Measurements from ENCODE around the gene EEF1A2. TPM values are rescaled to one million over a fixed set of nuclear protein-coding genes. Genes with fewer than 3 reads are reported as not detected.

The EEF1A2 gene
- total RNA-seq, 2 donors from 2014 or later = 2.4 TPM; not detected in 1

DNA sequence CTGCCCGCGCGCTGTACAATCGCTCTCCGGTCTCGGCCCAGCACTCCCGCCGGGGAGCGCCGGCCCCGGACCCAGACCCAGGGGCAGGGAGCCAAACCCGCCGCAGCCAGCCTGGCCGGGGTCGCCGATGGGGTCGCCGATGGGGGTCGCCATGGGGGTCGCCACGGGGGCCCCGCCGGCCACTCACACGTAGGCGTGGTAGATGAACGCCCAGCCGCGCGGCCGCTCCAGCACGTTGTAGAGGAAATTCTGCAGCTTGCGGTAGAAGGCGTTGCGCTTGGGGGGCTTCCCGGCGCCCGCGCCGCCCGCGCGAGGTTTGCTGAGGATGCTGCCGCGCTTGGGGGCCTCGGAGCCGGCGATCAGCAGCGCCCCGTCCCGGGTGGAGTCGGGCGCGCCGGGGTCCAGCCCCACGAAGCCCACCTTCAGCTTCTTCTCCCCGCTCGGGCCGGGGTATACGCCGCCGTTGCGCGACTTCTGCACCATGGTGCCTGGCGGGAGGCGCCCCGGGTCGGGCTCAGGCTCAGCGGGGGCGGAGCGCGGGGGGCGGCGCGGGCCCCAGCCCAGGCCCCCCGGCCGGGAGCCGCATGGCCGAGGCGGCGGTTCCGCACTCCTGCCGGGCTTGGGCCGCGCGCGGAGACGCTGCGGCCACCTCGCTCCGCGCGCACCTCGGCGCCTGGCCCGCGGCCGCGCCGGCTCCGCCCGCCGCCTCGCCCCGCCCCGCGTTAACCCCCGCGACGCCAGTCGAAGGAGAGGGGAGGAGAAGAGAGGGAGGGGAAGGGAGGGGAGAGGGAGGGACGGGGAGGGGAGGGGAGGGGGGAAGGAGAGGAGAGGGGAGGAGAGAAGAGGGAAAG is 26.7 kb downstream of the EEF1A2 start, which contains the start of gene KCNQ2:
Gene KCNQ2 (minus strand): TSS at position 675 of the 851 bp plus-strand sequence. CDS start 192 bp downstream, at position 483.
- Histone ChIP-seq H3K36me3 (no peaks in the 10 kb centered on the region), H3K9me3 (no peaks in the 10 kb centered on the region), H3K4me3 (peak within 1 kb of the TSS; percentile 11), H3K27me3 (replicated peaks; ENCODE audit: insufficient read depth) (no peaks in the 10 kb centered on the region), H3K4me1 (ENCODE audit: control insufficient read depth in 1 of 2, low read depth in 2 of 2) (peaks cover 0 to 7% of the 10 kb centered on the region in 2 donors), H3K27ac (no peak within 1 kb of the TSS)
- ATAC-seq (ENCODE audit: insufficient number of reproducible peaks, low FRiP score, low read depth) = no peak
- TF ChIP-seq, protein P1, sequence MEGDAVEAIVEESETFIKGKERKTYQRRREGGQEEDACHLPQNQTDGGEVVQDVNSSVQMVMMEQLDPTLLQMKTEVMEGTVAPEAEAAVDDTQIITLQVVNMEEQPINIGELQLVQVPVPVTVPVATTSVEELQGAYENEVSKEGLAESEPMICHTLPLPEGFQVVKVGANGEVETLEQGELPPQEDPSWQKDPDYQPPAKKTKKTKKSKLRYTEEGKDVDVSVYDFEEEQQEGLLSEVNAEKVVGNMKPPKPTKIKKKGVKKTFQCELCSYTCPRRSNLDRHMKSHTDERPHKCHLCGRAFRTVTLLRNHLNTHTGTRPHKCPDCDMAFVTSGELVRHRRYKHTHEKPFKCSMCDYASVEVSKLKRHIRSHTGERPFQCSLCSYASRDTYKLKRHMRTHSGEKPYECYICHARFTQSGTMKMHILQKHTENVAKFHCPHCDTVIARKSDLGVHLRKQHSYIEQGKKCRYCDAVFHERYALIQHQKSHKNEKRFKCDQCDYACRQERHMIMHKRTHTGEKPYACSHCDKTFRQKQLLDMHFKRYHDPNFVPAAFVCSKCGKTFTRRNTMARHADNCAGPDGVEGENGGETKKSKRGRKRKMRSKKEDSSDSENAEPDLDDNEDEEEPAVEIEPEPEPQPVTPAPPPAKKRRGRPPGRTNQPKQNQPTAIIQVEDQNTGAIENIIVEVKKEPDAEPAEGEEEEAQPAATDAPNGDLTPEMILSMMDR (IDR thresholded peaks at IDR 0.05) = no peak
- DNase-seq (ENCODE audit: low spot score) = no peak

- TF ChIP-seq, protein P1 (IDR thresholded peaks at IDR 0.05) = no peak
- Histone ChIP-seq H3K4me3 (no peak overlapping the region), H3K4me1 (ENCODE audit: control insufficient read depth in 1 of 2, low read depth in 2 of 2) (peaks cover 0 to 7% of the 10 kb centered on the region in 2 donors), H3K9me3 (no peaks in the 10 kb centered on the region), H3K27ac (no peak overlapping the region), H3K27me3 (replicated peaks; ENCODE audit: insufficient read depth) (no peaks in the 10 kb centered on the region), H3K36me3 (no peaks in the 10 kb centered on the region)
- DNase-seq (ENCODE audit: low spot score) (no peak), ATAC-seq (ENCODE audit: insufficient number of reproducible peaks, low FRiP score, low read depth) (no peak)
These were observed 27.2 kb downstream of the EEF1A2 start for GRCh38 chr20:63471717-63471980.

- ATAC-seq (ENCODE audit: insufficient number of reproducible peaks, low FRiP score, low read depth) (no peak), DNase-seq (ENCODE audit: low spot score) (no peak)
- Histone ChIP-seq H3K27me3 (replicated peaks; ENCODE audit: insufficient read depth) (no peaks in the 10 kb centered on the region), H3K4me1 (ENCODE audit: control insufficient read depth in 1 of 2, low read depth in 2 of 2) (peaks cover 0 to 7% of the 10 kb centered on the region in 2 donors), H3K4me3 (no peak overlapping the region), H3K9me3 (no peaks in the 10 kb centered on the region), H3K27ac (no peak overlapping the region), H3K36me3 (no peaks in the 10 kb centered on the region)
- TF ChIP-seq, protein P1 (IDR thresholded peaks at IDR 0.05) = no peak
These were observed 27.7 kb downstream of the EEF1A2 start for GRCh38 chr20:63471002-63471716.

DNA sequence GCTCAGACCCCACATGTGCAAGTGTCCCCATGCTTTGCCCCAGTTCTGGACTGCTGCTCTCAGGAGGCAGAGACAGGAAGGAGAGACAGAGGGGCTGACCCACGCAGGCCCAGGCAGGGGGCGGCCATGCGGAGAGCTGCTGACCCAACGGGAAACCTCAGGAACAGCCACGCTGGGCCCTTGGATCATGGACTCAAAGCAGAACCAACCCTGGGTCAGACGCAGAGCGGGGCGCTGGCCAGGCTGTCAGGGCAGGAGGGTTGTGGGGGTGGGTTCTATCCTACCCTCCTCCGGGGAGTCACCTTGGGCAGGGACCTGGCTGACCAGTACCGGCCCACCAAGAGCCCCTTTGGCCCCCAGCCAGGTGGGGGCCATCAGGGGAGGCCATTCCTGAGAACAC is 28.5 kb downstream of the EEF1A2 start:
- Histone ChIP-seq H3K4me1 (ENCODE audit: control insufficient read depth in 1 of 2, low read depth in 2 of 2) (peaks cover 0 to 7% of the 10 kb centered on the region in 2 donors), H3K9me3 (no peaks in the 10 kb centered on the region), H3K27ac (no peak overlapping the region), H3K36me3 (no peaks in the 10 kb centered on the region), H3K27me3 (replicated peaks; ENCODE audit: insufficient read depth) (no peaks in the 10 kb centered on the region), H3K4me3 (no peak overlapping the region)
- TF ChIP-seq, protein P1 (IDR thresholded peaks at IDR 0.05) = no peak
- DNase-seq (ENCODE audit: low spot score) = no peak
- ATAC-seq (ENCODE audit: insufficient number of reproducible peaks, low FRiP score, low read depth) = no peak

GRCh38 chr20:63469713-63470101 is 29.2 kb downstream of the EEF1A2 start:
- H3K9me3 ChIP-seq = no peaks in the 10 kb centered on the region
- H3K4me1 ChIP-seq (ENCODE audit: control insufficient read depth in 1 of 2, low read depth in 2 of 2) = peaks cover 0 to 7% of the 10 kb centered on the region in 2 donors
- no peaks in the 10 kb centered on the region for H3K27me3 ChIP-seq (replicated peaks; ENCODE audit: insufficient read depth)
- ATAC-seq (ENCODE audit: insufficient number of reproducible peaks, low FRiP score, low read depth) (no peak), DNase-seq (ENCODE audit: low spot score) (no peak)
- TF ChIP-seq, protein P1 (IDR thresholded peaks at IDR 0.05) = no peak
- H3K27ac ChIP-seq = no peak overlapping the region
- H3K4me3 ChIP-seq = no peak overlapping the region
- H3K36me3 ChIP-seq = no peaks in the 10 kb centered on the region

All from thoracic aorta (tissue), 2 donors.